B cell (primary cell): ENCODE data around the gene HDGF.

ENCODE experiments used
- EZH2 ChIP-seq: IDR thresholded peaks from 2 replicates; pipeline ENCODE4 v1.6.1; 2012; ENCODE audit warnings: borderline replicate concordance, low read depth, mild to moderate bottlenecking, moderate library complexity, low read length; ENCODE audit not compliant: insufficient read depth, poor library complexity, severe bottlenecking
- TF ChIP-seq, protein P1 (sequence below): fragments of 200-600 bp; IDR thresholded peaks from one replicate; pipeline ENCODE4 v1.8.0; 2022; ENCODE audit warnings: antibody characterized with exemption, mild to moderate bottlenecking

GRCh38 chr1:156749419-156750118 is 1.9 kb downstream of the HDGF start:
- TF ChIP-seq, protein P1, sequence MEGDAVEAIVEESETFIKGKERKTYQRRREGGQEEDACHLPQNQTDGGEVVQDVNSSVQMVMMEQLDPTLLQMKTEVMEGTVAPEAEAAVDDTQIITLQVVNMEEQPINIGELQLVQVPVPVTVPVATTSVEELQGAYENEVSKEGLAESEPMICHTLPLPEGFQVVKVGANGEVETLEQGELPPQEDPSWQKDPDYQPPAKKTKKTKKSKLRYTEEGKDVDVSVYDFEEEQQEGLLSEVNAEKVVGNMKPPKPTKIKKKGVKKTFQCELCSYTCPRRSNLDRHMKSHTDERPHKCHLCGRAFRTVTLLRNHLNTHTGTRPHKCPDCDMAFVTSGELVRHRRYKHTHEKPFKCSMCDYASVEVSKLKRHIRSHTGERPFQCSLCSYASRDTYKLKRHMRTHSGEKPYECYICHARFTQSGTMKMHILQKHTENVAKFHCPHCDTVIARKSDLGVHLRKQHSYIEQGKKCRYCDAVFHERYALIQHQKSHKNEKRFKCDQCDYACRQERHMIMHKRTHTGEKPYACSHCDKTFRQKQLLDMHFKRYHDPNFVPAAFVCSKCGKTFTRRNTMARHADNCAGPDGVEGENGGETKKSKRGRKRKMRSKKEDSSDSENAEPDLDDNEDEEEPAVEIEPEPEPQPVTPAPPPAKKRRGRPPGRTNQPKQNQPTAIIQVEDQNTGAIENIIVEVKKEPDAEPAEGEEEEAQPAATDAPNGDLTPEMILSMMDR = no peak
- TF ChIP-seq EZH2 = no peak
